Natural killer cell (primary cell): ENCODE results near the gene OLFM3. TPM values are rescaled to one million over a fixed set of nuclear protein-coding genes. Genes with fewer than 3 reads are reported as not detected.

Experiments used
- ATAC-seq, 3 donors: fragments of 150-1000 bp in 2 of 3; fragments of 200-7000 bp in 1 of 3; cut with Tn5 transposase; 1 replicate in 1 of 3; 2 replicates in 2 of 3; pipeline ENCODE4 v1.10.0; 2021; ENCODE audit warnings: mild to moderate bottlenecking in 2 of 3, moderate library complexity in 2 of 3
- DNase-seq, 2 donors: peaks; one replicate each; pipeline versions ENCODE4 v3.0.0 to v3.0.0-alpha.2; 2013 to 2021; ENCODE audit warnings: mixed read lengths in 1 of 2
- H3K27ac ChIP-seq: one replicate; pipeline ENCODE4 v1.5.1; 2013; ENCODE audit warnings: mild to moderate bottlenecking, low read length
- H3K27me3 ChIP-seq: one replicate; pipeline ENCODE4 v1.6.1; 2013; ENCODE audit warnings: low read length; ENCODE audit not compliant: control insufficient read depth, insufficient read depth
- H3K36me3 ChIP-seq: one replicate; pipeline ENCODE4 v1.6.1; 2013; ENCODE audit warnings: low read length; ENCODE audit not compliant: control insufficient read depth, insufficient read depth
- H3K4me1 ChIP-seq: one replicate; pipeline ENCODE4 v1.6.1; 2013; ENCODE audit warnings: low read length; ENCODE audit not compliant: control insufficient read depth, insufficient read depth
- H3K4me3 ChIP-seq: one replicate; pipeline ENCODE4 v1.5.1; 2013; ENCODE audit warnings: low read length
- H3K9me3 ChIP-seq: one replicate; pipeline ENCODE4 v1.6.1; 2013; ENCODE audit warnings: low read length; ENCODE audit not compliant: control insufficient read depth, insufficient read depth
- H3K27ac Mint-ChIP-seq, 2 donors: one replicate each; pipeline ENCODE4 v1.8.0; 2022; ENCODE audit warnings: mild to moderate bottlenecking in 2 of 2, mixed read lengths in 2 of 2, moderate library complexity in 1 of 2
- H3K27me3 Mint-ChIP-seq, 2 donors: one replicate each; pipeline ENCODE4 v1.8.0; 2022; ENCODE audit warnings: low read depth in 2 of 2, mixed read lengths in 2 of 2
- H3K36me3 Mint-ChIP-seq: one replicate; pipeline ENCODE4 v1.8.0; 2022; ENCODE audit warnings: mixed read lengths
- H3K4me1 Mint-ChIP-seq, 2 donors: one replicate each; pipeline ENCODE4 v1.8.0; 2022; ENCODE audit warnings: mixed read lengths in 2 of 2
- H3K4me3 Mint-ChIP-seq: one replicate; pipeline ENCODE4 v1.8.0; 2022; ENCODE audit warnings: mild to moderate bottlenecking, moderate library complexity, mixed read lengths
- H3K9me3 Mint-ChIP-seq, 2 donors: one replicate each; pipeline ENCODE4 v1.8.0; 2022; ENCODE audit warnings: mixed read lengths in 2 of 2
- WGBS: methylation state at CpG from one replicate; pipeline ENCODE4 v1.1.7; 2013; ENCODE audit warnings: missing lambda C conversion rate; ENCODE audit not compliant: insufficient coverage; 5-methylcytosine and 5-hydroxymethylcytosine counted together
- intact Hi-C: fragments of 100-400 bp; cut with micrococcal nuclease; formaldehyde crosslinking; loops from one replicate; pipeline ENCODE4 v1.14.2; 2022
- total RNA-seq, 4 donors: library from RNA; stranded (reverse); fragments of 120-200 nt in 1 of 4; gene quantifications; one replicate each; pipeline versions ENCODE4 v1.2.3 to v1.2.4, GENCODE V29; 2013 to 2022
- TF ChIP-seq, protein P1 (sequence below): fragments of 200-600 bp; IDR thresholded peaks from one replicate; pipeline ENCODE4 v1.8.0; 2022; ENCODE audit warnings: antibody characterized with exemption

The OLFM3 gene
- total RNA-seq, 3 donors from 2014 or later (not counting 1 experiment from before 2014, with no cell fraction given) = not detected

DNA sequence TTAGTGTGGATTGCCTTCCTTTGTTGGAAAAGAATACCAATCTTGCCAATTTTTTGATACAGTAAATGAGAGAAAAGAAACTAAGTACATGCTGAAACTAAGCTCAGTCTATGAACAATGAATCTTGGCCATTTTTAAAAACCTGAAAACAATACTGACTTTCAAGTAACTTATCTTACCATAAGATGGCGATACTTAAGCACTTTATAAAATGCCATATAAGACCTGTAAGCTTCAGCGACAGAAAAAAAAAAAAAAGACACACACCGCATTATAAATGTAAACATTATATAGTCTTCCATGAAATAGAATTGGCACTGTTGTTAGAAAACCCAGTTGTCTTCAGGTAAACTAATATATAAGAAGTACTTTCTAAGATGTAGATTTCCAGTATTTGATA, 3.0 kb downstream of the OLFM3 start:
- WGBS = 25% methylated on average over 2 of the region's 3 CpGs
- peaks cover under 1 to 2% of the 10 kb centered on the region in 2 donors for H3K9me3 Mint-ChIP-seq
- H3K9me3 ChIP-seq = no peaks in the 10 kb centered on the region
- H3K4me3 Mint-ChIP-seq = no peak overlapping the region
- no peak for DNase-seq
- H3K4me1 ChIP-seq = no peaks in the 10 kb centered on the region
- peaks cover 5% of the 10 kb centered on the region for H3K27me3 ChIP-seq
- no peak overlapping the region for H3K27ac Mint-ChIP-seq
- peaks cover 9% of the 10 kb centered on the region for H3K36me3 Mint-ChIP-seq
- no peak overlapping the region for H3K4me3 ChIP-seq
- ATAC-seq = no peak
- H3K27ac ChIP-seq = no peak overlapping the region
- H3K27me3 Mint-ChIP-seq = peaks cover 9 to 15% of the 10 kb centered on the region in 2 donors
- H3K36me3 ChIP-seq = no peaks in the 10 kb centered on the region
- intact Hi-C loops = no loop called here
- no peaks in the 10 kb centered on the region for H3K4me1 Mint-ChIP-seq
- TF ChIP-seq, protein P1, sequence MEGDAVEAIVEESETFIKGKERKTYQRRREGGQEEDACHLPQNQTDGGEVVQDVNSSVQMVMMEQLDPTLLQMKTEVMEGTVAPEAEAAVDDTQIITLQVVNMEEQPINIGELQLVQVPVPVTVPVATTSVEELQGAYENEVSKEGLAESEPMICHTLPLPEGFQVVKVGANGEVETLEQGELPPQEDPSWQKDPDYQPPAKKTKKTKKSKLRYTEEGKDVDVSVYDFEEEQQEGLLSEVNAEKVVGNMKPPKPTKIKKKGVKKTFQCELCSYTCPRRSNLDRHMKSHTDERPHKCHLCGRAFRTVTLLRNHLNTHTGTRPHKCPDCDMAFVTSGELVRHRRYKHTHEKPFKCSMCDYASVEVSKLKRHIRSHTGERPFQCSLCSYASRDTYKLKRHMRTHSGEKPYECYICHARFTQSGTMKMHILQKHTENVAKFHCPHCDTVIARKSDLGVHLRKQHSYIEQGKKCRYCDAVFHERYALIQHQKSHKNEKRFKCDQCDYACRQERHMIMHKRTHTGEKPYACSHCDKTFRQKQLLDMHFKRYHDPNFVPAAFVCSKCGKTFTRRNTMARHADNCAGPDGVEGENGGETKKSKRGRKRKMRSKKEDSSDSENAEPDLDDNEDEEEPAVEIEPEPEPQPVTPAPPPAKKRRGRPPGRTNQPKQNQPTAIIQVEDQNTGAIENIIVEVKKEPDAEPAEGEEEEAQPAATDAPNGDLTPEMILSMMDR = no peak

DNA sequence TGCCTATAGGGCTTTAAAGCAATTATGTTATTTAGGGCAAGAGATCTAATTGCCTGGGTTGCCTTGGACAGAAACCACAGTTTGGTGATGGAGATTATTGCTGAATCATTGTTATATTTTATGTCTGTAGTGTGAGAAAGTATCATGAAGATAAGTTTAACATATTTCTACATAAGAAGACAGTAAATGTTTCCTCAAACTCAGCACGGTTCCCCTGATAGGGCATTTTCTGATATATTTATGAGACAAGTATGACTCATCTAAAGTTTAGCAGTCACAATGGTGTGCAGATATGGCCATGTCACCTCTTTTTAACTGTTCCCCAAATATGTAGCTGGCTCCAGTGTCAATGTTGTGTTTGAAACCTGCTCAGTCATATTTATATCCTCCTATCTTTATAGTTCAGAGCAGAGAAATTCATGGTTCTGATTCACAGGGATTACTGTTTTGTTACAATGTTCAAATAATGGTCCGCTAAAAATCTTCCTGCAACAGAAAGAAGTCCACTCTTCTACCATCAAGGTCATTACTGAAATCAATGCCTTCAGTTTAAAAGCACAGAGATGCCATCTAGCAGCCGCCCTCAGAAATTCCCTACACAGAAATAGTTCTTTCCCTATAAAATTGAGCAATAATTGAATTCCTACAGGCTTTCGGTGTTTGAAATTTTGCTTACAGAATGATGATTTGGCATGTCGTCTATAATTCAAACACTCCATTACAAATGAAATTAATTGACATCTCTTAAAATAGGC, 3.7 kb downstream of the OLFM3 start:
- intact Hi-C loops = no loop called here
- no peak for DNase-seq
- Mint-ChIP-seq H3K27ac (no peak overlapping the region), H3K4me3 (no peak overlapping the region), H3K9me3 (peaks cover 0 to 2% of the 10 kb centered on the region in 2 donors), H3K36me3 (peaks cover 9% of the 10 kb centered on the region), H3K27me3 (peaks cover 9 to 15% of the 10 kb centered on the region in 2 donors), H3K4me1 (no peaks in the 10 kb centered on the region)
- TF ChIP-seq, protein P1 = no peak
- H3K4me3 ChIP-seq = no peak overlapping the region
- H3K27ac ChIP-seq = no peak overlapping the region
- no peaks in the 10 kb centered on the region for H3K9me3 ChIP-seq
- peaks cover 5% of the 10 kb centered on the region for H3K27me3 ChIP-seq
- no peaks in the 10 kb centered on the region for H3K4me1 ChIP-seq
- no peaks in the 10 kb centered on the region for H3K36me3 ChIP-seq
- no peak for ATAC-seq
- 45% methylated on average over 4 of the region's 5 CpGs for WGBS

DNA sequence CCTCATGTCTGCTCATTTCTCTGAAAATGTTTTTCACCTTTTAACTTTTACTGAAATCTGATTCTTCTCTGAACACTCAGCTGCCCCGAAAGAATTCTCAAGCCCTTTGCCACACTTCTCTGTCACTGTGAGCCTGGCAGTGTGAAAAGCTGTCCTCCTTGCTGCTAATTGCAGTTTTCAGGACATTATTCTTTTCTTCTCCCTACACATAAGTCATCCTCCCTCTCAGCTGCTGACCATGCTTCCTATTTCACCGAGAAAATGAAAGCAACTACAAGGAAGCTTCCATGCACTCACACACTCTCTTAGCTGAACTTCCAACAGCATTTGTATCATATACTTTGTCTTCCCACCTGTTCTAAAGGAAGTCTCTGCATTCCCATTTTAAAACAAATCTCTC, 15.8 kb downstream of the OLFM3 start:
- H3K27ac Mint-ChIP-seq = no peak overlapping the region
- Histone ChIP-seq H3K27ac (no peak overlapping the region), H3K27me3 (no peaks in the 10 kb centered on the region), H3K4me3 (no peak overlapping the region), H3K9me3 (no peaks in the 10 kb centered on the region), H3K4me1 (no peaks in the 10 kb centered on the region), H3K36me3 (no peaks in the 10 kb centered on the region)
- H3K4me3 Mint-ChIP-seq = no peak overlapping the region
- no peaks in the 10 kb centered on the region for H3K4me1 Mint-ChIP-seq
- DNase-seq (no peak), ATAC-seq (no peak)
- TF ChIP-seq, protein P1 = no peak
- no peaks in the 10 kb centered on the region for H3K27me3 Mint-ChIP-seq
- no peaks in the 10 kb centered on the region for H3K36me3 Mint-ChIP-seq
- intact Hi-C loops = no loop called here
- H3K9me3 Mint-ChIP-seq = peaks cover 2 to 6% of the 10 kb centered on the region in 2 donors
- WGBS = 2% methylated on average over 2 of the region's 2 CpGs

DNA sequence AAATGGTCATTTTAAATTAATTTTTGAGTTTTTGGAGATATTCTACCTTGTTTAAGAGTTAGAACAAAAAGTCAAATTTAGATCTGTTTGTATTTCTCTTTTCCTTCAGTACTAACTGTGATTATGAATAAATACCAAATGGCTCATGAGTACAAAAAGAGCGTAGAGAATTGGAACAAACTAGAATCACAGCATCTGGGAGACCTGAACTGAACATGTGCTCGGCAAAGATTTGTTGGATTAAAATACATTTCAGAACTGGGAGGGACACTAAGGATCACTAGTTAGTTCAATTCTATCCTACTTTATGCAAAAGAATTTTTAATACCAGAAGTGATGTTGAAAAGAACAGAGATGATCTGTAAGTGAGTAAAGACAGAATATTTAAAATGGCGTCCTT, 19.5 kb downstream of the OLFM3 start:
- TF ChIP-seq, protein P1 = no peak
- intact Hi-C loops = no loop called here
- no peaks in the 10 kb centered on the region for H3K4me1 ChIP-seq
- H3K4me3 Mint-ChIP-seq = no peak overlapping the region
- peaks cover 4 to 8% of the 10 kb centered on the region in 2 donors for H3K9me3 Mint-ChIP-seq
- DNase-seq = no peak
- H3K27ac ChIP-seq = no peak overlapping the region
- no peaks in the 10 kb centered on the region for H3K27me3 ChIP-seq
- H3K9me3 ChIP-seq = no peaks in the 10 kb centered on the region
- ATAC-seq = no peak
- no peak overlapping the region for H3K27ac Mint-ChIP-seq
- no peak overlapping the region for H3K4me3 ChIP-seq
- no peaks in the 10 kb centered on the region for H3K36me3 ChIP-seq
- no peaks in the 10 kb centered on the region for H3K4me1 Mint-ChIP-seq
- WGBS = 100% methylated on average over 2 of the region's 3 CpGs
- no peaks in the 10 kb centered on the region for H3K36me3 Mint-ChIP-seq
- no peaks in the 10 kb centered on the region for H3K27me3 Mint-ChIP-seq
